C4-2B (cell line): ENCODE results near the gene EML2.

ENCODE experiments used
- ZFX ChIP-seq: fragments of 450-650 bp; IDR thresholded peaks from 2 replicates; pipeline ENCODE4 v1.6.1; 2017
- TF ChIP-seq, protein P1 (sequence below): fragments of 450-650 bp; conservative IDR thresholded peaks from 2 replicates; pipeline ENCODE4 v1.5.1; 2017; ENCODE audit warnings: mild to moderate bottlenecking

DNA sequence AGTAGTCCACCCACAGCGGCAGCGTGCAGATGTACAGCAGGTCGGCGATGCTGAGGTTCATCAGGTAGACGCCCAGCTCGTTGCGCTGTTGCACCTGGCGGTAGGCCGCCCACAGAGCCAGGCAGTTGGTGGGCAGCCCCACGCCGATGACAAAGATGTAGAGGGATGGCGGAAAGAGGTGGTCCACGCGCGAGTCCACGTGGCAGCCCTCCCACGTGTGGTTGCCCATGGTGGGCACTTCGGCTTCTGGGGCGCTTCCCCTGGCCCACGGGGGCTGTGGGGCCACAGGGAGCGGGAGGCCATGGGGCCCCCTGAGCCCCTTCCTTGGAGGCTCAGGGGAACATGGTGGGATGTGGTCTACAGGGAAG lies 47.6 kb downstream of the EML2 start:
- TF ChIP-seq, protein P1, sequence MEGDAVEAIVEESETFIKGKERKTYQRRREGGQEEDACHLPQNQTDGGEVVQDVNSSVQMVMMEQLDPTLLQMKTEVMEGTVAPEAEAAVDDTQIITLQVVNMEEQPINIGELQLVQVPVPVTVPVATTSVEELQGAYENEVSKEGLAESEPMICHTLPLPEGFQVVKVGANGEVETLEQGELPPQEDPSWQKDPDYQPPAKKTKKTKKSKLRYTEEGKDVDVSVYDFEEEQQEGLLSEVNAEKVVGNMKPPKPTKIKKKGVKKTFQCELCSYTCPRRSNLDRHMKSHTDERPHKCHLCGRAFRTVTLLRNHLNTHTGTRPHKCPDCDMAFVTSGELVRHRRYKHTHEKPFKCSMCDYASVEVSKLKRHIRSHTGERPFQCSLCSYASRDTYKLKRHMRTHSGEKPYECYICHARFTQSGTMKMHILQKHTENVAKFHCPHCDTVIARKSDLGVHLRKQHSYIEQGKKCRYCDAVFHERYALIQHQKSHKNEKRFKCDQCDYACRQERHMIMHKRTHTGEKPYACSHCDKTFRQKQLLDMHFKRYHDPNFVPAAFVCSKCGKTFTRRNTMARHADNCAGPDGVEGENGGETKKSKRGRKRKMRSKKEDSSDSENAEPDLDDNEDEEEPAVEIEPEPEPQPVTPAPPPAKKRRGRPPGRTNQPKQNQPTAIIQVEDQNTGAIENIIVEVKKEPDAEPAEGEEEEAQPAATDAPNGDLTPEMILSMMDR = no peak
- no peak for TF ChIP-seq ZFX
